Testis (tissue), 2 donors: Measurements from ENCODE around the gene PIGP.

Experiments used
- CTCF ChIP-seq, 3 experiments: fragments of 450-650 bp in 2 of 3; fragments of 200-600 bp in 1 of 3; sonication (generic) in 1 of 3; IDR thresholded peaks; one replicate each; pipeline ENCODE4 v1.5.1; 2016 to 2019; ENCODE audit warnings: antibody characterized with exemption in 3 of 3, mild to moderate bottlenecking in 2 of 3, moderate library complexity in 1 of 3
- POLR2A ChIP-seq: fragments of 450-650 bp; IDR thresholded peaks from one replicate; pipeline ENCODE4 v1.6.1; 2017; ENCODE audit warnings: antibody characterized with exemption, mild to moderate bottlenecking, moderate library complexity

- no peak for TF ChIP-seq POLR2A
- TF ChIP-seq CTCF (IDR thresholded peaks at IDR 0.05) = no peak
Measured at GRCh38 chr21:37077403-37077802, 4.5 kb upstream of the PIGP start.
